ENCODE data around the gene RASGRP1.

The RASGRP1 gene

GRCh38 chr15:38526158-38526557 is 38.5 kb downstream of the RASGRP1 start (continued):
- TF ChIP-seq TSHZ2 (CRISPR knock-in tag; IDR thresholded peaks at IDR 0.05): no peak
- no peak for TF ChIP-seq RARB (CRISPR knock-in tag; IDR thresholded peaks at IDR 0.05)
- TF ChIP-seq ZNF565 (CRISPR knock-in tag; conservative IDR thresholded peaks at IDR 0.05; ENCODE audit: low read depth): no peak
- no peak for TF ChIP-seq OSR1 (CRISPR knock-in tag; IDR thresholded peaks at IDR 0.05)
- TF ChIP-seq TOX (CRISPR knock-in tag; IDR thresholded peaks at IDR 0.05; ENCODE audit: borderline replicate concordance): no peak
- no peak for TF ChIP-seq BACH2 (CRISPR knock-in tag; IDR thresholded peaks at IDR 0.05; ENCODE audit: borderline replicate concordance)
- TF ChIP-seq GLIS3 (CRISPR knock-in tag; IDR thresholded peaks at IDR 0.05): no peak
- no peak for TF ChIP-seq ZFP3 (CRISPR knock-in tag; IDR thresholded peaks at IDR 0.05)
- TF ChIP-seq ZC3H10 (CRISPR knock-in tag; IDR thresholded peaks at IDR 0.05): no peak

GRCh38 chr15:38525489-38525888 is 39.1 kb downstream of the RASGRP1 start:
- TF ChIP-seq TCF4 (CRISPR knock-in tag; IDR thresholded peaks at IDR 0.05; ENCODE audit: borderline replicate concordance): no peak
- no peak for TF ChIP-seq ZC3H10 (CRISPR knock-in tag; IDR thresholded peaks at IDR 0.05)
- no peak for TF ChIP-seq ESRRG (CRISPR knock-in tag; IDR thresholded peaks at IDR 0.05)
- no peak for TF ChIP-seq GLIS3 (CRISPR knock-in tag; IDR thresholded peaks at IDR 0.05)
- TF ChIP-seq ZNF565 (CRISPR knock-in tag; conservative IDR thresholded peaks at IDR 0.05; ENCODE audit: low read depth): no peak
- TF ChIP-seq OSR1 (CRISPR knock-in tag; IDR thresholded peaks at IDR 0.05): no peak
- TF ChIP-seq RARB (CRISPR knock-in tag; IDR thresholded peaks at IDR 0.05): no peak
- no peak for TF ChIP-seq ISL1 (CRISPR knock-in tag; IDR thresholded peaks at IDR 0.05)
- no peak for ATAC-seq

GRCh38 chr15:38524156-38524555 is 40.5 kb downstream of the RASGRP1 start:
- no peak for TF ChIP-seq ZNF8 (CRISPR knock-in tag; IDR thresholded peaks at IDR 0.05)
- TF ChIP-seq ZFP3 (CRISPR knock-in tag; IDR thresholded peaks at IDR 0.05): no peak
- TF ChIP-seq TCF4 (CRISPR knock-in tag; IDR thresholded peaks at IDR 0.05; ENCODE audit: borderline replicate concordance): no peak
- TF ChIP-seq ISL1 (CRISPR knock-in tag; IDR thresholded peaks at IDR 0.05): no peak
- ATAC-seq: no peak

- TF ChIP-seq ISL1 (CRISPR knock-in tag; IDR thresholded peaks at IDR 0.05) (no peak), CREB5 (CRISPR knock-in tag; IDR thresholded peaks at IDR 0.05; ENCODE audit: low read depth) (no peak)
- ATAC-seq: no peak
Measured at GRCh38 chr15:38522922-38523321, 41.7 kb downstream of the RASGRP1 start.

- TF ChIP-seq OSR1 (CRISPR knock-in tag; IDR thresholded peaks at IDR 0.05) (no peak), ESRRG (CRISPR knock-in tag; IDR thresholded peaks at IDR 0.05) (no peak)
- no peak for ATAC-seq
Measured at GRCh38 chr15:38521316-38521715, 43.3 kb downstream of the RASGRP1 start.

GRCh38 chr15:38520035-38520434 is 44.6 kb downstream of the RASGRP1 start:
- ATAC-seq: no peak
- no peak for TF ChIP-seq CSRNP3 (CRISPR knock-in tag; IDR thresholded peaks at IDR 0.05)
- no peak for TF ChIP-seq ZNF565 (CRISPR knock-in tag; conservative IDR thresholded peaks at IDR 0.05; ENCODE audit: low read depth)
- no peak for TF ChIP-seq TOX (CRISPR knock-in tag; IDR thresholded peaks at IDR 0.05; ENCODE audit: borderline replicate concordance)
- no peak for TF ChIP-seq ARNTL (CRISPR knock-in tag; IDR thresholded peaks at IDR 0.05; ENCODE audit: borderline replicate concordance, low read depth)
- no peak for TF ChIP-seq GLIS3 (CRISPR knock-in tag; IDR thresholded peaks at IDR 0.05)
- no peak for TF ChIP-seq TSHZ2 (CRISPR knock-in tag; IDR thresholded peaks at IDR 0.05)
- TF ChIP-seq PATZ1 (CRISPR knock-in tag; IDR thresholded peaks at IDR 0.05; ENCODE audit: borderline replicate concordance): no peak
- no peak for TF ChIP-seq OSR1 (CRISPR knock-in tag; IDR thresholded peaks at IDR 0.05)
- TF ChIP-seq ZNF70 (CRISPR knock-in tag; IDR thresholded peaks at IDR 0.05): no peak
- TF ChIP-seq ESRRG (CRISPR knock-in tag; IDR thresholded peaks at IDR 0.05): no peak
- no peak for TF ChIP-seq SNAI2 (CRISPR knock-in tag; IDR thresholded peaks at IDR 0.05)
- no peak for TF ChIP-seq CREB5 (CRISPR knock-in tag; IDR thresholded peaks at IDR 0.05; ENCODE audit: low read depth)
- no peak for TF ChIP-seq BACH2 (CRISPR knock-in tag; IDR thresholded peaks at IDR 0.05; ENCODE audit: borderline replicate concordance)
- TF ChIP-seq ISL1 (CRISPR knock-in tag; IDR thresholded peaks at IDR 0.05): no peak

All from SK-N-SH treated with all-trans-retinoic acid at 6 μM for 48 hours (cell line).